Central memory CD4-positive, alpha-beta T cell (primary cell): ENCODE results near the gene LMBRD1.
A peak's percentile ranks its signal among the peaks of the same experiment; 100 is the strongest.
"Not testable (repeated sequence)": the region's sequence is repeated elsewhere in the genome, so short reads cannot be mapped to it uniquely, and the experiment has no call there.

Experiments
- DNase-seq: peaks from one replicate; pipeline ENCODE4 v3.0.0; 2022
- total RNA-seq, 3 experiments: gene quantifications; one replicate each; lab custom pipeline; 2026; lab: John Stamatoyannopoulos, UW

LMBRD1 gene
- 20.7 to 103 (median 73.7) reads per million in 3 experiments for total RNA-seq

- peak; percentile 99 for DNase-seq
Observed at GRCh38 chr6:69796642-69797390, at the start of gene LMBRD1. Gene LMBRD1 (minus strand): TSS chr6:69797010. CDS start chr6:69796881, 129 bp downstream.

- no peak for DNase-seq
Observed at GRCh38 chr6:69846312-69846711, 49.5 kb upstream of the LMBRD1 start.

DNA sequence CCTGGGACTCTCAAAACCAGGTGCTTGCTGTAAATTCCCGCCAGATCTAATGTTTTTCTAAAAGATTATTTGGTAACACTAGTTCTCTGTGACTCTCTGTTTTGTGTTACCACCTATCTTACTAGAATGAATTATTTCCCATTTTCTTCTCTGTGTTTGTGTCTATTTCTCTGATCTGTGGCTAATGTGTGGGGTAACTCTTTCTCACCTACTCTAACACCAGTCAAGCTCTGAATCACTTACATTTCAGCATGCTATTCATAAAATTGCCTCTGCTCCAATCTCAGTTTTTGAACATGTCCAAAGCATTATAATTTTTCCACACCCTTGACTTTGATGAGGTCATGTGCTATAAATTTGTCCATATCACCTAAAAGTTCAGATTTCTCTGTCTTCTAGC is 46.4 kb upstream of the LMBRD1 start:
- DNase-seq, result no peak

DNA sequence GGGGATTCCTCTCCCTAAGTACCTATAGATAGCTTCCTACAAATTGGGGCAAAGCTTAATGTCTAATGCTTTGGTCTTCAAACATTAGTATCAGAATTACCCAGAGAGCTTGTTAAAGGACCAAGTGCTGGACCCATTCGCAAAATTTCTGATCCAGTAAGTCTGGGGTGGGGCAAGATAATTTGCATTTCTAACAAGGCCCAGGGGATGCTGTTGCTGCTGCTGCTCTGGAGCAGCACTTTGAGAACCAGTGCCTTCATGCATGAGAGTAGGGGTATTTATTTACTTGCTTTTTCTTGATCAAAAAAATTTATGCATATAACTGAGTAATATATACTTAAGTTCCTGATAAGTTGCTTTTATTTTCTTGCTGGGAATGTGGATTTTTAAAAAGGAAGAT is 45.1 kb upstream of the LMBRD1 start:
- no peak for DNase-seq

DNA sequence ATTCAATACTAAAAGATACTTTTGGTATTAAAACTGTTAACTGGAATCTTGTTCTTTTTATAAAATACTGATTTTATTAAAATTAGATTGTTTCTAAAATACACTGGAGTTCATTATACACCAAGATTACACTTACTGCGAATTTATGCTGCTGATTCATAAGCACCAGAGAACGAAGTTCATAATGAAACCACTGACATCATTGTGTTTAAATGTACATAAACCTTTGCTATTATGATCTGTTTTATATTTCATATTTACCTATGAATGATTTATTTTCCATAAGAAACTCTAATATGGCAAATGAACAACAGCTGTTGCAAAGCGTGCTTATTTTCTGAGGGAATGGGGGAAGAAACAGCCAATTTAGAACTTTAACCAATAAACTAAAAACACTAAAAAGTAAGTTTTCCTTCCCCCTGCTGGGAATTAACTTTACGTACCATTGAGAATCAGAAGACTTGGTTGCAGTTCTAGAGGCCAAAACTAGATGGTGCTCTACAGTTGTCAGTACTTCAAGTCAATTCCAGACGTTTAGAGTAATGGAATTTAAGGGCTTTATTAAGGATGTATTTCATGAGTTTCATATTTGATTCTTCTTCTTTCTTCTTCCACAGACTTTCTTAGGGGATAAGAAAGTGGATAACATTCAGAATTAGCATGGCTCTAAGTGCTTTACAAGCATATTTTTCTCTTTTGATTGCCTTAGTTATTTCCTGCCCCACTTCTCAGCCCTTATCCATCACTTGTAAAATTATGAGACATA is 38.8 kb upstream of the LMBRD1 start:
- DNase-seq, result peak; percentile 19

- DNase-seq, result no peak
Observed at GRCh38 chr6:69832558-69832957, 35.7 kb upstream of the LMBRD1 start.

DNA sequence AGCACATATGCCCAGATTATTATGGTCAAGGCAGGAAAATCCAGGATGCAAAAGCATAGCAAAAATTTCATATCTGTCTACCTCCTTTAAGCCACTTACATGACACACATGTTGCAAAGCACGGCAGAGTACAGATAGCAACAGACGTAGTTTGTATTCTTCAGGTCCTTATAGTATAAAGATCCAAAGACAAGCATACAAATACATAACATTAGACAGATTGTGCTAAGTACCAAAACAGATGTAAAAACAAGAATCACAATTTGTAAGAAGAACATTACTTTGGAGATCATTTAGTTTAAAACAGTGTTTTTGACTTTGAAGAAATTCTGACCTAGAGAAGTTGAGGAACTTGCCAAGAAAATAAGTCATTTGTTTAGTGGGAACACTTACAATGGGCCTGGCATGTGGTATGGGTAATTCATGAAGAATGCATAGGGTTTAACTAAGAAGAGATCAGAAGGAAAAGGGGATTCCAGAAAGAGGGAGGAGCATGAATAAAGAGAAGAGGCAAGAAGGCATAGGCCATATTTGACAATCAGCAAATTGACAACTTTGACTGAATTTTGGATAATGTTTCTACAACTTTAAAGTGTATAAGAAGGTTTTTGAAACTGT is 30.6 kb upstream of the LMBRD1 start:
- no peak for DNase-seq

DNA sequence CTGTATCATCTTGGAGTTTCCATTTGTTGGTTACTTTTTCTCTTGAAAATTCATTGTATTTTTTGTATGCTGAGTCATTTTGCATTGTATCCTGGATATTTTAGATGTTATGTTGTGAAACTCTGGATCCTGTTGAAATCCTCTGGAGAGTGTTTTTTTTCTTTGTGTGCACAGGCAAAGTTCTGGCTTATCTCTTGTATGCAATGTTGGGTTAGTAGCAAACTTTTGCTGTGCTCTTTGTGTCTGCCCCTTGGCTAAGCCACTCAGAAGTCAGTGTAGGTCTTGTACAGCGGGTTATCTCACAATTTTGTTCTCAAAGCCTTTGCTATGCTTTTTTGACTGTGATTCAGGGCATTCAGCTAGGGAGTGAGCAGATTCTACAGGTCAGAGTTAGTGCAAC is 29.1 kb upstream of the LMBRD1 start:
- DNase-seq, result no peak

- DNase-seq, result not testable (repeated sequence)
Observed at GRCh38 chr6:69824355-69824754, 27.5 kb upstream of the LMBRD1 start.

- no peak for DNase-seq
Observed at GRCh38 chr6:69820438-69820837, 23.6 kb upstream of the LMBRD1 start.

DNA sequence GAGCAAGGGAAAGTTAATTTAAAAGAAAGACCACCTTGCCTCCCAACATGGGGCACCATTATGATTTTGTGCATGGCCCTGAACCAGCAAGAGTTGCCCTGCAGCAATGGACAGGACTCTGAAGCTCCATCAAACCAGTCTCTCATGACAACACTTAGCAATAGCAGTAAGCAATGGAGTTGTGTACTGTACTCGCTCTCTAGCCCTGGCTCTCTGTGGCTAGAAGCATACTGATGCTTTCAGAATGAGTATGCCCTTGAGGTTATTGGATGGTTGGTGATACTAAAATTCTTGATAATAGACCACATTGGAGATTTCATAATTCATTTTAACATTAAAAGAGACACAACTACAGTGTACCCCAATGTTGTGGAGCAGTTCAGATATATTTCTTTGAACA is 23.2 kb upstream of the LMBRD1 start:
- no peak for DNase-seq

- DNase-seq, result no peak
Observed at GRCh38 chr6:69819138-69819537, 22.3 kb upstream of the LMBRD1 start.

DNA sequence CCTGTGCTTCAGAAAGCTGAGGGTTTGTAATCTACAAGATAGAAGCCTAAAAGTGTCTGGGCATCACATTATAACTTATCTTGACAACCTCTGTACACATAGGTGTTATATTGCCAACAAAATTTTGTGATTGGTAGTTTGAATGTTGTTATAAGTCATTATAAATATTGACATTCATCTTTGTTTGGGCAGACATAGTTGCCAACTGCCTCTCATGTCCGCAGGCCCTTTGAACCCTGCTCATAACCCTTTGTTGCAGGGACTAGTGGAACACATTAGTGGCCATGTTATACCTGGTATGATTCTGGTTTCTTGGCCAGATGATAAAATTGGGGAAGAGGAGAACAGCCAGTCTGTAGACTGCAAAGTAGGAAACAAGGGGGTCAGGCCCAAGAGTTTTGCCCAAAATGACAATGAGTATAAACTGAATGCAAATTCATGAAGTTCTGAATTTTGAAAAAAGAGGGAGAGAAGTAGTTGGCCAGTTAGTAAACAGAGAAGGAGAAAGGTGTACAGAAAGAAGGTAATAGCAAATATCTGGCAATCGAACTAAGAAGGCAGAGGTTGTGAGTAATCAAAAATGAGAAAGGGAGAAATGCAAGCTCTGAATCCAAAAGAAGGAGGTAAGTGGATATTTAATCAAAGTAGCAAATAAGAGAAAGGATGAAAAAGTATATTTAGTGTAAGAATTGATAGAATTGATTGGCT is 21.6 kb upstream of the LMBRD1 start:
- no peak for DNase-seq

DNA sequence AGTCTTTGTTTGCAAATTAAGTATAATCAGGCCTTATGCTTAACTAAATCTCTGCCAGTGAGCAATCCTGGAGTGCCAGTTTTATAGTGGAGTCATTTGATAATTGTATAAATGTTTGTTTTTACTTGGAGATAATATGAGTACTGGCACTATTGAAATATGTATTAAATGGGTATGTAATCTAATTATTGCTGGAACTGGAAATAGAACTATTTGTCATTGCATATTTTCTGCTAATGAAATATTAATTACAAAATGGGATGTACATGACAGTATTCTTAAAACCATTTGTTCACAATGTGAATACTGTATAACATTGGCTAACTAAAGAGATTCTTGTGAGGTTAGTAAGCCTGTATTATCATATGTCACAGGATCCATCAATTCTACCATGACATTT is 20.5 kb upstream of the LMBRD1 start:
- DNase-seq, result no peak

DNA sequence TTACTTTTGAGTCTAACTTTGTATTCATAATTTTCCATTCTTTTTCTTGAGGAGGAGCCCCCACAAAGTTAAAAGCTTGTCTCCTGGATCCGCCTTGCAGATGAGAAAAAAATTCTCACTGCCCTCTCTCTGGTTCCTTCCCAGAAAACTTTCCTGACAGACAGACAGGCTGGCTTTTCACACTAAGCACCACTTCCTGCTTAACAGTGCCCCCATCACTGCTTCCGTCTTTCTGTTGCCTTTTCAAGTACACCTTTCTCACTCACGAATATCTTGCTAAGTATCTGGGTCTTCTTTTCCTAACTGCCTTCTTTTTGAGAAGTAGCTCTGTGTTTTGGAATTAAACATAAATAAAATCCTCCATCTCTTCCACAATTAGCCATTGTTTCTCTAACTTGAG is 19.8 kb upstream of the LMBRD1 start:
- peak; percentile 31 for DNase-seq

DNA sequence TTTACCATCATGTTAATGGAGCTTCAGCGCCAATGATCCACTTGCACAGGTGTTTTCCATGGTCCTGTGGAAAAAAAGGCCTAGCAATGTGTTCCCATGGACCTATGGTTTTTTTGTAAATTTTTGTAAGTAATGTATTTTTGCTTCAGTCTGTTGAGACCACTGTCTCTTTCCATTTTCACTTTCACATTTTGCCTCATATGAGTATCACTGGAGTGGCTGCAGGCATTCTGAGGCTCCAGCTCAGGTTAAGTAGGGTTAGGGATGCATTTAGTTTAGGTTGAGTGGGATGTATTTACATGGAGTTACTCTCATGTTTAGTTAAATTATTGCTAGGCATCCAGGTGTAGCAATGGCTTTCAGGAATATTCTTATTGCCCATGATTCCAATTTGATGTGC is 19.2 kb upstream of the LMBRD1 start:
- DNase-seq, result no peak

GRCh38 chr6:69813508-69813907 is 16.7 kb upstream of the LMBRD1 start:
- DNase-seq, result peak; percentile 15

GRCh38 chr6:69812746-69813427 is 16.1 kb upstream of the LMBRD1 start:
- no peak for DNase-seq

- no peak for DNase-seq
Observed at GRCh38 chr6:69802995-69803394, 6.2 kb upstream of the LMBRD1 start.

DNA sequence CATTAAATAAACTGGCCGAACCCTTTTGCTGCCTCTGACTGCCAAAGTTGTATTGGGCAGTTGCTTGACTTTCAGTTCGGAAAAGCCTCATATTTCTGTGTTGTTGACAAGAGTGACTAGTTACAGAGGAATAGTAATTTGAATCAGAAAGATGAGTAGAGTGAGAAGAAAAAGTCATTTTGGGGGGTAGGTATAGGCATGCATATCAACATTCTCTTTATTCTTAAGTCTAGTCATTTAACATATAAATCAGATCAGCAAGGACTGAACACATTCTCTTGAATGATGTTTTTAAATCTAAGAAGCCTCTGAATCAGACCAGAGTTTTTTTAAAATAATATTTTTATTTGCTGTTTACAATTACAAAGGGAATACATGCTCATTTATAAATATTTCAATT is 4.9 kb upstream of the LMBRD1 start:
- no peak for DNase-seq

- DNase-seq, result no peak
Observed at GRCh38 chr6:69801225-69801624, 4.4 kb upstream of the LMBRD1 start.

DNA sequence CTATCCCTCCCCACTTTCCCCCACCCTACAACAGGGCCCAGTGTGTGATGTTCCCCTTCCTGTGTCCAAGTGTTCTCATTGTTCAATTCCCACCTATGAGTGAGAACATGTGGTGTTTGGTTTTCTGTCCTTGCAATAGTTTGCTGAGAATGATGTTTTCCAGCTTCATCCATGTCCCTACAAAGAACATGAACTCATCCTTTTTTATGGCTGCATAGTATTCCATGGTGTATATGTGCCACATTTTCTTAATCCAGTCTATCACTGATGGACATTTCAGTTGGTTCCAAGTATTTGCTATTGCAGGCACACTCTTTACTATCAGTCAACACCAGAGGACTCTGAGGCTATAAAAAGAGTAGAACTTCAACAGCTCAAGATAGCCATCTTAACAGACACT is 2.0 kb upstream of the LMBRD1 start:
- DNase-seq, result not testable (repeated sequence)
